ENCODE results near the gene NOC4L.

Gene NOC4L

DNA sequence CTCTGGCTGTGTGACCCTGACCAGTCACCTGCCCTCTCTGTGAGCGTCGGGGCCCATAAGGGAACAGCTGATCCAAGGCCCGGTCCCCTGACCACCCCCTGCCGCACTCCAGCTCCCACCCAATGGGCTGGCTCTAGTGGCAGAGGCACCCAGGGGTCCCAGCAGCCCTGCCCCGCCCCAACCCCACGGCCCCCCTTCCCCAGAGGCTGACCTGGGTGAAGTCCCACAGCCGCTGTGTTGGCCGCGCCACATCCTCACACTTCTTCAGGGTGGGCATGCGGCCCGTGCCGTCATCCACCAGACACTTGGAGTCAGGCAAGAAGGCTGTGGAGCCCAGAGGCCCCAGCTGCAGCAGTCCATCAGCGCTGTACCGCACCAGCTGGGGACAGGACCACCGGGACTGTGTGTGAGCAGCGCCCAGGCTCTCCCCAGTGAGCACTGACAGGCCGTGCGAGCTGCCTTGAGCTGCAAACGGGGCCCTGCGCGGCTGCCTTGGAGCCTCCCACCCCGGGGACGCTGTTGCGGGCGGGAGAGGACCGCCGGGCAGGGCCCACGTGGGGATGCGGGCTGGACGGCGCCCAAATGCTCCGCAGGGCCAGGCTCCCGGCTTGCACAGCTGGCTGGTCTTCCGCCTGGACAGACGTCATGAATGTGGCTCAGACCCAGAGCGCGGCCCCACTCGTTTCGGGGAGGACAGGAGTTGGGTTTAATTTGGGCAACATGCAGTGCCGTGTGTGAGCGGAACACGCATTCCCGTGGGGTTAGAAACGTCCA is 53.5 kb downstream of the NOC4L start:
- no peak for DNase-seq (ENCODE audit: low spot score)

DNA sequence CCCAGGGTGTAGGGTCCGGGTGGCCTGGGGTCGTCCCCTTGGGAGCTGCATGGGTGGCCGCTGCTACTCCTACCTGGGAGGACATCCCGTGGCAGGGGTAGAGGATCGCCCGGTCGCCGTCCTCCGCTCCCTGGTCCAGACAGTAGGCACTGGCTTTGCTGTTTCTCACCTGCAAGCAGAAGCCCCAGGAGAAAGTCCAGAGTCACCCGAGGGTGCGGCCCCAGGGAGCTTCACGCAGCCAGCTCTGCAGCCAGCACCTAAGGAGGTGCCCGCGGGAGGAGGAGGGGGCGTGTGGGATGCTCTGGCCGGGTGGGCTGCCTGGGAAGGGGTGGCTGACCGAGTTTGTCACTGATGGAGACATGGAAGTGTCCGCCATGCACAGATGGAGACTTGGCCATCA is 54.8 kb downstream of the NOC4L start:
- DNase-seq (ENCODE audit: low spot score) = no peak

DNA sequence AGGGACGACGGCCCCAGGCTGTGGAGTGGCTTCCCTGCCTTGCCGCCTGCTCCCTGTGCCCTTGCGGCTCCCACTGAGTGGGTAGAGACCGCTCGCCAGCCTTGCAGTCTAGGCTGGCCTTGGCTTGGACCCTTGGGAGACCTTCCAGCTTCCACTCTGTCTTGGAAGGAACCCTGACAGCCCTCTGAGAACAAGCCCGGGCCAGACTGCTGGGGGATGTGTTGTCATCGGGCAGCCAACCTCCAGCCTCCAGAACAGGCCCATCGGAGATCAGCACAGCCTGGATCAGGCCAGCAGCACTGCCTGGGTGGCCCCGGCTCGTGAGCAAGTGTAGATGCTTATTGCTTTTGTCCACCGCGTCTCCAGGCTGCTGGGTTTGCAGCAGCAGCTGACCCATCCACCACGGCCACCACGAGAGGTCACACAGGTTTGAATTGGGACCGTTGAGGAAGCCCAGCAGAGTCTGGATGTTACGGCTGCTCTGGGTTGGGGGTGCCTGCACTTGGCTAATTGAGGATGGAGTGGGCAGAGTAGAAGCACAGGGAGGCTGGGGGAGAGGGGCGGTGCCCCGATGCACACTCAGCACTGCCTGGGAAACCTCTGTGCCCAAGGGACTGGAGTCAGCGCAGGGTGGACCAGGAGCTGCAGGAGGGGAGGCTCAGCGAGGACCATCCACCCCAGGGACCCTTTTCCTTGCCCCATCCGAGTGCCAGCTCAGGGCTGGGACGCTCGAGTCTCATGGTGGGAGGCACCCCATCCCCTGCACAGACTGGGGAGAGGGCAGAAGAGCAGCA is 55.5 kb downstream of the NOC4L start:
- DNase-seq (ENCODE audit: low spot score) = no peak

DNA sequence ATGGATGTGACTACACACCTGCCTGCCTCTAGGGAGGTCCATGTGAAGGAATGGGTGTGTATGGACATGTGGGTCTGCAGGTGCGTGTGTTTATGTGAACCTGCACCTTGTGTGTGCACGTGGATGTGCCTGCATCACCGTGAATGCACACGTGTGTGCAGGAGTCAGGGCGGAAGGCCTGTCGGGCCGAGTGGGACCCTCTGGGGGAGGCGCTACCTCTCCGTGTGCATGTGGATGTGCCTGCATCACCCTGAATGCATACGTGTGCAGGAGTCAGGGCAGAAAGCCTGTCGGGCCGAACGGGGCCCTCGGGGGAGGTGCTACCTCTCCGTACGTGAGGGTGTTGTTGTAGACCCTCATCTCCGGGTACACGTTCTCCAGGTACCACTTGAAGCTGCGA is 56.5 kb downstream of the NOC4L start:
- DNase-seq (ENCODE audit: low spot score) = no peak

DNA sequence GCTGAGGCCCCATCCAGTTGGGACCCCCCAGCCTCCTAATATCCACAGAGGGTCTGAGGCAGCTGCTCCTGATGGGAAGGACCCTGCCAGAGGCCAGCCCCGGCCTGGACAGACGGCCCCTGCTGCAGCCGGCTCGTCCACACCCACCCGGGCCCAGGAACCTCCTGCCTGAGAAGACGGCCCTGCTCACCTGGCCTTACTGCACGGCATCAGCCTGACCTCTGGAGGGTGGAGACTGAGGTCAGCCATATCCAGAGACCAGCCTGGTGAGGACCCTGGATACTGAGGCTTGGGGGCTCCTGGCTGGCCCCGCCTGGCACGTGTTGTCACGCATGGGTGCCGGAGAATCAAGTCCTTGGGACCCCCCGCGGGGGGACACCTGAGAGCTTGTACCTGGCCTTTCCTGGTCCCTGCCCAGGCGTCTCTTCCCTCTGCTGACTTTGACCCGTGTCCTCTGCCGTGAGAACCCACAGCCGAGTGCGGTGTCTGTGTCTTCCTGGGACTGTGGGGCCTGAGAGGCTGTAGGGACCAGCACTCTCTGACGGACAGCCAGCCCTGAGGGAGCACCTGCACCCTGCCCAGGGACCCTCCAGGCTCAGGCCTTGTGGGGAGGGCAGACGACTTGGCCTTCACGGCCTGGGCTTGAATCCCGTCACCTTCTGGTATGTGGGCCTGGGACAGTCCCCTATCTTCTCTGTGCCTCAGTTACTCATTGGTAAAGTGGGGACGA is 57.3 kb downstream of the NOC4L start:
- DNase-seq (ENCODE audit: low spot score) = no peak

All from RKO (cell line).